Gastroesophageal sphincter (tissue), 4 donors: ENCODE measurements around the gene ENDOD1. TPM values are rescaled to one million over a fixed set of nuclear protein-coding genes. Genes with fewer than 3 reads are reported as not detected.
A peak's percentile ranks its signal among the peaks of the same experiment; 100 is the strongest.

Experiments used
- ATAC-seq: fragments of 150-250 bp; one replicate; pipeline ENCODE4 v1.9.1; 2016; ENCODE audit warnings: mild to moderate bottlenecking, moderate library complexity
- H3K27ac ChIP-seq, 4 donors: fragments of 200-600 bp; sonication (generic) in 3 of 4; 1 replicate in 3 of 4; 2 replicates in 1 of 4; pipeline ENCODE4 v1.5.1; 2016 to 2019
- H3K27me3 ChIP-seq: fragments of 200-600 bp; sonication (generic); one replicate; pipeline ENCODE4 v1.5.1; 2019
- H3K36me3 ChIP-seq, 2 donors: fragments of 200-600 bp; sonication (generic); one replicate each; pipeline ENCODE4 v1.5.1; 2019; ENCODE audit warnings: control low read depth in 1 of 2
- H3K4me1 ChIP-seq, 3 donors: fragments of 200-600 bp; sonication (generic); 1 replicate in 2 of 3; 2 replicates in 1 of 3; pipeline ENCODE4 v1.5.1; 2016 to 2019; ENCODE audit warnings: control low read depth in 2 of 3
- H3K4me3 ChIP-seq, 2 donors: fragments of 200-600 bp; sonication (generic); one replicate each; pipeline ENCODE4 v1.5.1; 2019; ENCODE audit warnings: mild to moderate bottlenecking in 1 of 2, moderate library complexity in 1 of 2
- H3K9me3 ChIP-seq, 3 donors: fragments of 200-600 bp; sonication (generic); one replicate each; pipeline ENCODE4 v1.5.1; 2017 to 2019; ENCODE audit warnings: control low read depth in 2 of 3
- CTCF ChIP-seq, 4 experiments: fragments of 200-600 bp in 2 of 4; fragments of 450-650 bp in 2 of 4; sonication (generic) in 1 of 4; IDR thresholded peaks; one replicate each; pipeline ENCODE4 v1.5.1; 2017 to 2019; ENCODE audit warnings: antibody characterized with exemption in 4 of 4, mild to moderate bottlenecking in 2 of 4, moderate library complexity in 2 of 4
- EP300 ChIP-seq: sonication (generic); formaldehyde crosslinking; IDR thresholded peaks from one replicate; pipeline ENCODE4 v1.6.1; 2017; ENCODE audit warnings: antibody characterized with exemption, mild to moderate bottlenecking
- POLR2A ChIP-seq, 2 donors: fragments of 450-650 bp; IDR thresholded peaks; one replicate each; pipeline ENCODE4 v1.6.1; 2017; ENCODE audit warnings: antibody characterized with exemption in 2 of 2, mild to moderate bottlenecking in 2 of 2, moderate library complexity in 1 of 2
- POLR2AphosphoS5 ChIP-seq: sonication (generic); formaldehyde crosslinking; IDR thresholded peaks from one replicate; pipeline ENCODE4 v1.6.1; 2017; ENCODE audit warnings: antibody characterized with exemption
- WGBS, 2 donors: methylation state at CpG; one replicate each; pipeline ENCODE4 v1.1.5; 2018; ENCODE audit warnings: low coverage in 1 of 2; 5-methylcytosine and 5-hydroxymethylcytosine counted together
- total RNA-seq, 4 donors: library from RNA; depleted of rRNA; stranded (reverse); fragments of >200 nt; gene quantifications; one replicate each; pipeline ENCODE4 v1.1.0, GENCODE V29; 2016

The ENDOD1 gene
- total RNA-seq, 4 donors from 2014 or later = 34.6 to 68.3 (median 54.6) TPM

GRCh38 chr11:95149651-95150364 lies 60.2 kb downstream of the ENDOD1 start:
- H3K27ac ChIP-seq = peak overlapping the region; percentile 22 to 89 (median 81)
- peaks cover 3 to 64% (median 4%) of the 10 kb centered on the region in 3 donors for H3K4me1 ChIP-seq
- no peaks in the 10 kb centered on the region for H3K27me3 ChIP-seq
- no peaks in the 10 kb centered on the region for H3K9me3 ChIP-seq
- peak; percentile 24 for ATAC-seq
- peak overlapping the region in 1 of 2 donors; percentile 54 for H3K4me3 ChIP-seq
- H3K36me3 ChIP-seq = no peaks in the 10 kb centered on the region
- 59 to 65% methylated on average over 6 to 7 of the region's 23 CpGs for WGBS, 2 donors
- TF ChIP-seq POLR2AphosphoS5 = peak; percentile 23
- TF ChIP-seq CTCF (IDR thresholded peaks at IDR 0.05) = no peak

- peaks cover 3 to 66% (median 4%) of the 10 kb centered on the region in 3 donors for H3K4me1 ChIP-seq
- no peaks in the 10 kb centered on the region for H3K27me3 ChIP-seq
- 0 to 2% methylated on average over 4 to 21 of the region's 55 CpGs for WGBS, 2 donors
- no peaks in the 10 kb centered on the region for H3K9me3 ChIP-seq
- ATAC-seq = peak; percentile 91
- H3K27ac ChIP-seq = peak overlapping the region; percentile 34 to 89 (median 81)
- peak overlapping the region; percentile 46 to 54 for H3K4me3 ChIP-seq
- no peaks in the 10 kb centered on the region for H3K36me3 ChIP-seq
- TF ChIP-seq EP300 (no peak), CTCF (IDR thresholded peaks at IDR 0.05) (peak; percentile 63 to 98 (median 86)), POLR2AphosphoS5 (peak; percentile 41), POLR2A (IDR thresholded peaks at IDR 0.05) (peak; percentile 29 to 39)
These were observed 61.5 kb downstream of the ENDOD1 start for GRCh38 chr11:95150956-95151684.

- H3K4me1 ChIP-seq = peaks cover 7 to 72% (median 7%) of the 10 kb centered on the region in 3 donors
- H3K4me3 ChIP-seq = no peak overlapping the region
- 62 to 70% methylated on average over 7 to 10 of the region's 10 CpGs for WGBS, 2 donors
- no peak overlapping the region for H3K27ac ChIP-seq
- no peaks in the 10 kb centered on the region for H3K36me3 ChIP-seq
- no peak for TF ChIP-seq POLR2A (IDR thresholded peaks at IDR 0.05)
- TF ChIP-seq POLR2AphosphoS5 = no peak
- no peak for TF ChIP-seq CTCF (IDR thresholded peaks at IDR 0.05)
- TF ChIP-seq EP300 = no peak
- H3K9me3 ChIP-seq = no peaks in the 10 kb centered on the region
- ATAC-seq = no peak
- H3K27me3 ChIP-seq = no peaks in the 10 kb centered on the region
These were observed 63.5 kb downstream of the ENDOD1 start for GRCh38 chr11:95152876-95153856.

GRCh38 chr11:95153857-95154246 lies 64.2 kb downstream of the ENDOD1 start:
- no peak overlapping the region for H3K27ac ChIP-seq
- peaks cover 7 to 69% (median 7%) of the 10 kb centered on the region in 3 donors for H3K4me1 ChIP-seq

More at GRCh38 chr11:95153857-95154246, 64.2 kb downstream of the ENDOD1 start:
- no peak for ATAC-seq
- H3K27me3 ChIP-seq = no peaks in the 10 kb centered on the region
- WGBS, 2 donors = 100% methylated on average over 1 of the region's 1 CpG; no CpG with 5 or more reads in 1 of the 2 donors
- TF ChIP-seq POLR2AphosphoS5 (no peak), CTCF (IDR thresholded peaks at IDR 0.05) (no peak), POLR2A (IDR thresholded peaks at IDR 0.05) (no peak), EP300 (no peak)
- no peak overlapping the region for H3K4me3 ChIP-seq
- no peaks in the 10 kb centered on the region for H3K36me3 ChIP-seq
- H3K9me3 ChIP-seq = no peaks in the 10 kb centered on the region
